WERI-Rb-1 (cell line): ENCODE measurements around the gene RPS3.

Source experiments
- DNase-seq: peaks from one replicate; pipeline ENCODE4 v3.0.0-alpha.2; 2020
- H3K27ac ChIP-seq: fragments of 250-450 bp; sonication (Bioruptor Pico); 2 replicates; pipeline ENCODE4 v1.5.1; 2020; ENCODE audit warnings: mild to moderate bottlenecking, moderate library complexity
- H3K27me3 ChIP-seq: fragments of 250-450 bp; sonication (Bioruptor Pico); 2 replicates; pipeline ENCODE4 v1.5.1; 2021; ENCODE audit warnings: mild to moderate bottlenecking, low read depth, moderate library complexity; ENCODE audit not compliant: insufficient read depth, severe bottlenecking
- H3K36me3 ChIP-seq: fragments of 250-450 bp; sonication (Bioruptor Pico); 2 replicates; pipeline ENCODE4 v1.5.1; 2020; ENCODE audit warnings: mild to moderate bottlenecking, moderate library complexity
- H3K4me3 ChIP-seq: 2 replicates; pipeline ENCODE4 v1.5.1; 2011; ENCODE audit warnings: low read depth, mild to moderate bottlenecking, control low read depth, low read length
- H3K9me3 ChIP-seq: fragments of 250-450 bp; sonication (Bioruptor Pico); 2 replicates; pipeline ENCODE4 v1.5.1; 2021; ENCODE audit warnings: mild to moderate bottlenecking, moderate library complexity; ENCODE audit not compliant: severe bottlenecking
- TF ChIP-seq, protein P1 (sequence below): IDR thresholded peaks from 2 replicates; pipeline ENCODE4 v1.5.1; 2011; ENCODE audit warnings: low read depth, mild to moderate bottlenecking, control low read depth, inconsistent platforms, low read length

Gene RPS3

DNA sequence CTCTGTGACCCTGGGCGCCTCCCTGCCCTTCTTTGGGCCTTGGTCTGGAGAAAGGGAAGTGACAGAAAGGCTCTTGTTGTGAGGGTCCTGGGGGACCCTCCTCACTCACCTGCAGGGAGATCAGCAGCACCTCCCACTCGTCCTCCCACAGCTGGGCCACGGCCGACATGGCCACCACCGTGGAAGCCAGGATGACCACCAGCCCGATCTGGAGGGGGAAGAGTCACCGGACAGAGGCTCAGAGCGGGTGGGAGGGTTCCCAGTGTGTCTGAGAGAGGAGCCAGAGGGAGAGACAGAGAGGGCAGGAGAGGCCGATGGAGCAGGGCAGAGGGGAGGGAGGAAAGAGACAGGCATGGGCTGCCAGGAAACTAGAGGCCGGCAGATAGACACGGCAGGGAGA, 50.5 kb downstream of the RPS3 start:
- Histone ChIP-seq H3K27ac (no peak overlapping the region), H3K36me3 (no peaks in the 10 kb centered on the region; the same call in 1 of the 2 replicates), H3K27me3 (no peaks in the 10 kb centered on the region), H3K4me3 (no peak overlapping the region), H3K9me3 (no peaks in the 10 kb centered on the region)
- DNase-seq, result no peak
- TF ChIP-seq, protein P1, sequence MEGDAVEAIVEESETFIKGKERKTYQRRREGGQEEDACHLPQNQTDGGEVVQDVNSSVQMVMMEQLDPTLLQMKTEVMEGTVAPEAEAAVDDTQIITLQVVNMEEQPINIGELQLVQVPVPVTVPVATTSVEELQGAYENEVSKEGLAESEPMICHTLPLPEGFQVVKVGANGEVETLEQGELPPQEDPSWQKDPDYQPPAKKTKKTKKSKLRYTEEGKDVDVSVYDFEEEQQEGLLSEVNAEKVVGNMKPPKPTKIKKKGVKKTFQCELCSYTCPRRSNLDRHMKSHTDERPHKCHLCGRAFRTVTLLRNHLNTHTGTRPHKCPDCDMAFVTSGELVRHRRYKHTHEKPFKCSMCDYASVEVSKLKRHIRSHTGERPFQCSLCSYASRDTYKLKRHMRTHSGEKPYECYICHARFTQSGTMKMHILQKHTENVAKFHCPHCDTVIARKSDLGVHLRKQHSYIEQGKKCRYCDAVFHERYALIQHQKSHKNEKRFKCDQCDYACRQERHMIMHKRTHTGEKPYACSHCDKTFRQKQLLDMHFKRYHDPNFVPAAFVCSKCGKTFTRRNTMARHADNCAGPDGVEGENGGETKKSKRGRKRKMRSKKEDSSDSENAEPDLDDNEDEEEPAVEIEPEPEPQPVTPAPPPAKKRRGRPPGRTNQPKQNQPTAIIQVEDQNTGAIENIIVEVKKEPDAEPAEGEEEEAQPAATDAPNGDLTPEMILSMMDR, result no peak

DNA sequence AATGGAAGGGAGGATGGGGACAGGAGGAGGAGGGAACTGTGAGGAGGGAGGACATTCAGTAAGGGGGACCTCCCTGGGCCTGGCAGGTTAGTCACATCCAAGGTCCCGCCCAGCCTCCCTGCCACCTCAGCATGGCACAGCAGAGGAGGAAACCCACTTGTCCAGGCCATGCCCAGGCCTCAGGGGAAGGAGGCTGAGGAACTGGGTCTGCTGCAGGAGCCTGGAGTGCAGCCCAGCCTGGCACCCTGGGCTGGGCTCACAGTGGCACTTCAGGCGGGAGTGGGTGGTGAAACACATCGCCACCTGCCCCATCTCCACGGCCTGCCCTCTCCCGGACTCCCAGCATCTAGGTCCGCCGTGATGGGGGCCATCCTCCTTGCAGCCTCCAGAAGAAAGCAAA, 50.9 kb downstream of the RPS3 start:
- H3K36me3 ChIP-seq, result no peaks in the 10 kb centered on the region; the same call in 1 of the 2 replicates
- no peaks in the 10 kb centered on the region for H3K9me3 ChIP-seq
- no peak for DNase-seq
- H3K27ac ChIP-seq, result no peak overlapping the region
- H3K27me3 ChIP-seq, result no peaks in the 10 kb centered on the region
- TF ChIP-seq, protein P1, result no peak
- no peak overlapping the region for H3K4me3 ChIP-seq

DNA sequence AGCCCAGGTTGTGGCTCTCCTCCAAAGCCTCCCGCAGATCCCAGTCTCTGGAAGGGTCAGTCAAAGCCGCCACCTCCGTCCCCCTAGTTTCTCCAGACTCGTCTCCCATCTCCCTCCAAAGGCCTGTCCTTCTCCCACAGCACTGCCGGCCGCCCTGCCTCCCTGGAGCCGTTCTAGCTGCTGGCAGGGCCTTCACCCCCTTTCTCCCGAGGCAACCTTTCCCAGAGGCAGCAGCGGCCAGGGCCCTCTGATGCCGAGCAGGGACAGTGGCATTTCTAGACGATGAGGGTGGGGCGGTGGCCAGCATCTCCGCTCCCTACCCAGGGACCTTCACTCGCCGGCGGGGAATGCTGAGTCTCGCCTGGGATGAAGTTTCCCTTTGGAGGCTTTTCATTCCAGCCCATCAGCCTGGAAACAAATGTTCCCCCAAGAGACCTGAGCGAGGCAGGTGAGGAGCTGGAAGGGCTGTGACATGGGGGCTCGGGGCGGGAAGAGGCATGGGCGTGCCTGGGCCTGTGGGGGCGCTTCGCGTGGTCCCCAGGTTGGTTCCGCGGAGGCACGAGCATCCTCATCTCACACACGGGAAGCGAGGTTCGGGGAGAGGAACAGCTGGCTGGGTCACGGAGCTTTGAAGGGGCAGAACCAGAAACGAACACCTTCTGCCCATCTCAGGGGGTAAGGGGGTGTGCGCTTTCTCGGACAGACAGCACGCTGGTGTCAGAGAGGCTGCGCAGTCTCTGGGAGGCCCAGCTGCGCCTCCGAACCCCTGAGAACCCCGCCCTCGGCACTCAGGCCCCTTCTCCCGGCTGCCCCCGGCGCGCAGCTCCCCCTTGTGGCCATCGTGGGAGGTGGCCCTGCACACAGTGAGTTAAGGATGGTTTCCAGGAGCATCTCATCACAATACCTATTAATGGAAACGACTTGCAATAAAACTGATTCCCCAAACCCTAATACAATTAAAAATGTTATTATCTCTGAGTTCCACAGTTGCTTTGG, 51.8 kb downstream of the RPS3 start:
- no peak overlapping the region for H3K4me3 ChIP-seq
- H3K36me3 ChIP-seq, result no peaks in the 10 kb centered on the region; the same call in 1 of the 2 replicates
- peak; percentile 64 for DNase-seq
- H3K27me3 ChIP-seq, result no peaks in the 10 kb centered on the region
- H3K9me3 ChIP-seq, result no peaks in the 10 kb centered on the region
- H3K27ac ChIP-seq, result no peak overlapping the region
- TF ChIP-seq, protein P1, result peak; percentile 87

DNA sequence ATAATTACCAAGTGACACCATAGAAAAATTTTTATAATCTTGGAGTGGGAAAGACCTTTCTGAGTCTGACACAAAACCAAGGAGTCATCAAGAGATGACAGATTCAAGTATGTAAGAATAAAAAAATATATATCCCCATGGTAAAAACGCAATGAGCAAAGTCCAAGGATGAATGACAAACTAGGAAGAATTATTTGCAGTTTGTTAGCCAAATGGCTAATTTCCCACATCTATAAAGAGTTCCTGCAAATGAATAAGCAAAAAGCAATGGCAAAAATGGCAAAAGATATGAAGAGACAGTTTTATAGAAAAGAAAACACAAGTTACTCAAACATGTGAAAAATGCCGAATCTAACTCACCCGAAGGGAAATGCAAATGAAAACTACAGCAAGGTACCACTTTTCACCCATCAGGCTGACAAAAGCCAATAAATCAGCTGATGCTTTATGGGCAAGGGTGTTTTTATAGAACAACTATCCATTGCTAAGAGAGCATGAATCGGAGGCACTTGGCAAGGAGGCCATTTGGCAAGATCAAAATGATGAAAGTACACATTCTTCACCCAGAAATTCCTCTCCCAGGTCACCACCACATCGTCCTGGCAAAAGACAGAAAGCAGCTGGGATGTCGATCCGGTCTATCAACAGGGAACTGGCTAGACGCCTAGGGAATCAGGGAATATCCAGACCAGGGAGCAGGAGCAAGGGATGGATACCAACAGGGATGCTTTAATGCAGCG, 54.8 kb downstream of the RPS3 start:
- TF ChIP-seq, protein P1, result no peak
- no peak for DNase-seq
- Histone ChIP-seq H3K27me3 (no peaks in the 10 kb centered on the region), H3K4me3 (no peak overlapping the region), H3K9me3 (no peaks in the 10 kb centered on the region), H3K27ac (no peak overlapping the region), H3K36me3 (peaks cover 3% of the 10 kb centered on the region; the same call in 1 of the 2 replicates)

DNA sequence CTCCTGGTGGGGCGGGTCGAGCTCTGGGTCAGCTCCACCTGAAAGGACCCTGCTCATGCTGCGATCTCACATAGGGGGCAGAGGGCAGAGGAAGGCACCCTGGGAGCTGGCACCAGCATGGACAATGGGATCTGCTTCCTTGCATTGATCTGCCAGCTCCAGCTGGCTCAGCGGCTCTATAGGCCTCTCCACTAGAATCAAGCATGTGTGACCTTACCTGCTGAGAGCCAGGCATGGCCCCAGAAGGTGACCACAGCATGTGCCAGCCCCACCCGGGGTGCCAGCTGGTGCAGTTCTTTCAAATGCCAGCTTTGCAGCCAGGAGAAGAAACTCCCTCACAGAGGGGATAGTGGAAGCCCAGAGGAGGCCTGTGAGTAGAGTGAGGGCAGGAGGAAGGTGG, 55.7 kb downstream of the RPS3 start:
- TF ChIP-seq, protein P1, result no peak
- no peak for DNase-seq
- no peak overlapping the region for H3K27ac ChIP-seq
- H3K27me3 ChIP-seq, result no peaks in the 10 kb centered on the region
- peaks cover 3% of the 10 kb centered on the region for H3K36me3 ChIP-seq
- H3K4me3 ChIP-seq, result no peak overlapping the region
- no peaks in the 10 kb centered on the region for H3K9me3 ChIP-seq
